Islet of Langerhans (tissue), 1 donor: ENCODE measurements around the gene DDAH1.

Source experiments
- FAIRE-seq: peaks from one replicate; lab custom pipeline; 2011; peaks lifted over from hg19 to GRCh38; lab: Jason Lieb, UNC

The DDAH1 gene

DNA sequence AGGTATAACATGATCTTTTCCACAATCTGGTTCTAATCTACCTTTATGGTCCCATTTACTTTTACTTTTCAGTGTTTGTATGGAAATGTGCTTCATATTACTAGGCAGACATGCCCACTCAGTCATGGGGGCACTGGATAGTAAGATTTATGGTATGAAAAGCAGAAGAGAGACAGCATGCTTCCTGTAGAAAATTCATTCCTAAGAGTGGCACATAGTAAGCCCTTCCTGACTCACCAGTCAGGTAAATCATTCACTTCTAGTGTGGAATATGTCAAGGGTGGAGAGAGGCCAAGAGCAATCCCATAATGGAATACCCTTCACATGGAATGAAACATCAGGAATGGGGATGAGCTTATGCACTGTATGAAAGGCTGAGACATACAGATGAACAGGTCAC lies 139.0 kb downstream of the DDAH1 start:
- no peak for FAIRE-seq

DNA sequence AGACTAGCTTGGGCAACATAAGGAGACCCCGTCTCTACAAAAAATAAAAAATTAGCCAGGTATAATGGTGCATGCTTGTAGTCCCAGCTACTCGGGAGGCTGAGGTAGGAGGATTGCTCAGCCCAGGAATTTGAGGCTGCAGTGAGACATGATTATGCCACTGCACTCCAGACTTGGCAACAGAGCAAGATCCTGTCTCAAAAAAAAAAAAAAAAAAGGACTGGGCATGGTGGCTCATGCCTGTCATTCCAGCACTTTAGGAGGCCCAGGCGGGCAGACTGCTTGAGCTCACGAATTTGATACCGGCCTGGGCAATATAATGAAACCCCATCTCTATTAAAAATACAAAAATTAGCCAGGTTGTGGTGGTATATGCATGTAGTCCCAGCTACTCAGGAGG lies 141.2 kb downstream of the DDAH1 start:
- no peak for FAIRE-seq

DNA sequence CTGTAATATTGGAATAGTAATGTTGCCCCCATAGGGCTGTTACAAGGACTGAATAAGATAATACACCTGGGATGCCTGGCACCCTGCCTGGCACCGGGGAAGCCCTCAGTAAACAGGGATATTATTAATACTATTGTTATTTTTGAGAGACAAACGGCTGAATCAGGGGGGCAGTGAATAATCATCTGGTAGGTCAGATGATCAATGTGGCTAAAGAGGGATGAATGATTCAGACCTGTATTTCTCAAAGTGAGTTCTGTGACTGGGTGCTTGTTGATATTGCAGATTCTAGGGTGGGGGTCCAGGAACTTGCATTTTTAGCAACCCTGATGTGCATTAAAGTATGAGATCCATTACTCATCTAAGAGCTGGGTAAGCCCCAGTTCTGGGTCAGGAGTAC lies 142.3 kb downstream of the DDAH1 start:
- FAIRE-seq = no peak

DNA sequence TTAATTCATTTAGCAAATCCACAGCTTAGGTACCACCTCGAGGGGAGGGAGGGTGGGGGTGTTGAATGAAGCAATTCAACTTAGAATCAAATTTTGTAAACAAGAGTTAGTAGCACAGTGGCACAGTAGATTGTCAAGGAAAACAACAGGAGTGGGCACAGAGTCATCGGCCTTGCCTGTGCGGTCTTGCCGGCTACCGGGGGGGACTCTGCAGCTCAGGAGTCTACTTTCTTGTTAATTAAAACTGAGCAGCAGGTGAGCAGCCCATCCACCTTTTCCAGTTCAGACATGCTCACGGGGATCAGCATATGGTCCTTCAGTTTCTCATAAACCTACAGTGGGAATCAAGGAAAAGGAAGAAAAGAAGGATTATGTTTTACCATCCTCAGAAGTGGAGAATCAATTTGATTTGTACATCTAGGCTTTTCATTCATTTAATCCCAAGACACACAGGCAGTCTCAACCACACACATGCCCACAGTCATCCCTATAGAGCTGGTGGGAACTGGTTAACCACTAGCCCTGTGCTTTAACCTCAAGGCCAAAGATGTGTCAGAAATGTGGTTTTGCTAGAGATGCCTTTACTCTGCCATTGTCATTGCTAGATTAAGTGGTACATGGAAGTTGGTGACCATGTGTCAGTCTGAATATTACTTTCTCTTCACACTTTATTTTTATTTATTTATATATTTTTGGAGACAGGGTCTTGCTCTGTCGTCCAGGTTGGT lies 143.6 kb downstream of the DDAH1 start:
- no peak for FAIRE-seq

DNA sequence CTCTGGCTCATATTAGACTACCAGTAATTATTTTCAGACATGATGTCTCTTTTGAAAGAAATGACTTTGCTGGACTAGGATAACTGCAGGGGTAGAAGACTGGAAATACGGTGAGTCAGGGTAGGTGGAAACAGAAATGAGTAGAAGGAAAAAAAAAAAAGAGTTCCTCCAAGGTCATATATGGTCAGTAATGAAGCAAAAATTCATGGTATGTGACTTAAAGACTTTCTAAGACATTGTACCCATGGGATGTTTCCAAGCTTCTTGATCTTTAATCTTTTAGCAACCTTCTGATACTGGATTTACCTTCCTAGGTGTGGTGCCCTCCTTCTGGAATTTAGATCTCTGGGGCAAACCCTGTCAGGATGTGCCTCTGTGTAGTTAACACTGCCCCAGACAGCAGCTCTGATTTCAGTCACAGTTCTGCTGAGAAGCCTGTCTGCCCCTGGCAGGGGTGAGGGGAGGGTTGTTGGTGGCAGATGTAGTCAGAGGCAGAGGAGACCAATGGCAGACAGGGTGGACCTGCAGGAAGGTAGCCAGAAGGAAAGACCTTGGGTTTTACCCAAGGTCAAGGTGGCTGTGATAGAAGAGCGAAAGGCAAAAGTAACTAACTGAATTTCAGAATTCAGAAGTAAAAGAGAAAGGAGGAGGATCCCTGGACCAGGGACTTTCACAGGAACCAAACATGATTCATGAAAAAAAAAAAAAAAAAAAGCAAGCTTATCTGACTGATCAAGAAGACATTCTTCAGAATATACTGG lies 144.4 kb downstream of the DDAH1 start:
- no peak for FAIRE-seq

DNA sequence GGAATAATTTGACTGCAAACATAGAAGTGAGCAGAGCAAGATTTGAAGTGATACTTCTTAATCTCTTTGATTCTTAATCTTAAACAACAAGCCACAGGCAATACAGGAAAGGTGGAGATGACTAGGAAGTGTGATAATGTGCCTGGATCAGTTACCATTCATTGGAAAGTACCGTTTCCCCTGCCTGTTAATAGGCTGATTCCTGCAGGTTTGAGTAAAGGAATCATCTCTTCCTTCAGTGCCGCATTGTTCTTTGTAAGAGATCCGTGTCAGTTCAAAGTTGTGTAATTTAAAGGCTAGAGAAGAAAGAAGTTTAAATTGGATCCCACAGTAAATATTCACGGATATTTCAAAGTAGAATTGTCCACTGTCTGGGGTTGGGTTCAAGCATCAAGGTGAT lies 145.0 kb downstream of the DDAH1 start:
- FAIRE-seq = no peak

DNA sequence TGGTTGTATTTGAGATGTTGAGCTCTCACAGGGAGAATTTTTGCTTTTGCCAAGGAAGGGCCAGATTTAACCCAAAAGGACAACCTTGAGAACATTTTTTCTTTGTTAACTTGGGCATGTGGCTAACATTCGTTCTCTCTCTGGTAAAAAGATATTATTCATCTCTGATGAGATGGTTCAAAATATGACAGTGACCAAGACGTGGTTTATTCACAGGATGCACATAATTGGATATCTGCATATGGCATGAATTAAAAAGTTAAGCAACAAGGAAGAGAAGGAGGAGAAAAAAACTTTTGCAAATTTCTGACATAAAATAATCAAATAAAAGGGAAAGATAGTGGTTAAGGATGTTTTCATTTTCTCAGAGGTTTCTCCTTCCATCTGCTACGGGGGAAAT lies 145.5 kb downstream of the DDAH1 start:
- FAIRE-seq = no peak

DNA sequence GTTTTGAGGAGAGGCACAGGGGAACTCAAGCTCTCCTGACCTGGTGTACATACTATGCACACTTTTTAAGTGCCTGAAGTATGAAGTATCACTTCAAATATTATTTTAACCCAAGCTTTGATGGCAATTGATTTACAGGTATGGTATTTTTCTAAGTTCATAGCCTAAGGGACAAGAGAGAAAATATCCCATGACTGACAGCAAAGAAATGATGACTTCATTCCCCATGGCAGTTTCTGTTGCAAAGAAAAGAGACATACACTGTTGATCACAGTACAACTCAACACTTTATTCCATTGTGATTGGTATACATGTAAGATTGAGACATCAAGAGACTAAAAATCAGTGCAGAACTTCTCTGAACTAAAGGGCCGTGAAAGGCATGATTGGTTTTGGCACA lies 146.7 kb downstream of the DDAH1 start:
- no peak for FAIRE-seq

DNA sequence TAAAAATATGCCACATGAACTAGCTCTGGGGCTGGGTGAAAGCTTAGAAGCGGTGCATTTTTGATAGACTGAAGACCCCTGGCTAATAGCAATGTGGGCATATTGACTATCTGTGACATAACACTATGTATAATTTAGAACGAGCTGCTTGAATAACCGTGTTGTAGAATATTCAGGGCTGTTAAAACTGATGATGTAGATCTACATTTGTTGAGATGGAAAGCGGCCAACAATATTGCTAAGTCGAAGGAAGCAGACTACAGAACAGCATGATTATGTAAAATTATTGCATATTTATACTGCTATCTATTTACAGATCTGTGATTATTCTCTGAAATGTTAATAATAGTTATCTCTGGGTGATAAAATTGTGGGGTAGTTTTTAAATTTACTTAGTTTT lies 147.4 kb downstream of the DDAH1 start:
- FAIRE-seq = no peak

DNA sequence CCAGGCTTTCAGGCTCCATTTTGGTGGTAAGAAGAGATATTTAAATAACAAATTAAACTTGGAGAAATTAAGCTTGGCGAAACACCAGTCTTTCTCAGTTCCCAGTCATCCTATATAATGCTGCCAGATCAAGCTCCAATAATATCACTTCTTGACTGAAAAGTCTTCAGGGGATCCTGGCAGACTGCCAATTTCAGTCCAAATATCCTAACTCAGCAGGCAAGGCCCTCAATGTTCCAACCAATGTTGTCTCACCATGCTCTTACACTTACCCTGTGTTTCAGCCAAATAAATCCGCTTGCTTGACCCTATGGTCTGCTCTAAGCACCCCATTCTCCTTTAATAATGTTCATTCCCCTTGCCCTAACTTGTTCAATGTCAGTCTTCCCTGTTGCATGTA lies 148.6 kb downstream of the DDAH1 start:
- no peak for FAIRE-seq

DNA sequence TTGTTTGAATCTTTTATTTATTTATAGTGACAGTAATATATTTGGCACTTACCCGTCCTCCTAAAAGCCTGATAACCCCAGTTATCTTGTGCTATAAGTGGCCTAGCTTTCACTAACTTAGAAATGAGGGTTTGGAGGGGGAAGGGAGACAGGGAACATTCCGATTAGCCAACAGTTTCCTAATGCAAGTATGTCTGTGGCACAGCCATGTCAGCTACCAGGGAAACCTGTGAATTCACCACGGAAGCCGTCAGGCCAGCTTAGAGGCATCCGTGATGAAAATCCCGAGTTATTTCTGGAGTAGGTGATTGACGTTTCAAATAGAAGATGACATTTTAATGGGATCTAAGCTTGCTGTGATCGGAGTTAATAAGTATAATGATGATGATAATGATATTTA lies 149.2 kb downstream of the DDAH1 start:
- FAIRE-seq = no peak

DNA sequence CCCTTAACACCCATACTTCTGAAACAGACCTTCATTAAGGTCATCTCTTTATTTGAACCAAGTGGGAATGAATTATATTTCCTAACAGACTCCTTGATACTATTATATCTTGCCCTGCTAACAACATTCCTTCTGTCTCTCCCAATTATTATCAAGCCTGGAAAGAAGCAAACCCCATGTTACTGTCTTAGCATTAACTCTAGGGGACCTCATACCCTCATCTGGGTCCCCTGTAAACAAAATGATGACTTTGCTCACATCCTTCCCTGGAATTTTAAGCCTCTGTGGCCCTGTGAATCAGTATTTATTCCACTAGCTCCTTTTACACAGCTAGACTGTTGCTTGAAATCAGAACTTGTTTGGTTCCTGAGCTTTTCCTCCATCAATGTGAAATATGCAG lies 150.2 kb downstream of the DDAH1 start:
- FAIRE-seq = no peak

DNA sequence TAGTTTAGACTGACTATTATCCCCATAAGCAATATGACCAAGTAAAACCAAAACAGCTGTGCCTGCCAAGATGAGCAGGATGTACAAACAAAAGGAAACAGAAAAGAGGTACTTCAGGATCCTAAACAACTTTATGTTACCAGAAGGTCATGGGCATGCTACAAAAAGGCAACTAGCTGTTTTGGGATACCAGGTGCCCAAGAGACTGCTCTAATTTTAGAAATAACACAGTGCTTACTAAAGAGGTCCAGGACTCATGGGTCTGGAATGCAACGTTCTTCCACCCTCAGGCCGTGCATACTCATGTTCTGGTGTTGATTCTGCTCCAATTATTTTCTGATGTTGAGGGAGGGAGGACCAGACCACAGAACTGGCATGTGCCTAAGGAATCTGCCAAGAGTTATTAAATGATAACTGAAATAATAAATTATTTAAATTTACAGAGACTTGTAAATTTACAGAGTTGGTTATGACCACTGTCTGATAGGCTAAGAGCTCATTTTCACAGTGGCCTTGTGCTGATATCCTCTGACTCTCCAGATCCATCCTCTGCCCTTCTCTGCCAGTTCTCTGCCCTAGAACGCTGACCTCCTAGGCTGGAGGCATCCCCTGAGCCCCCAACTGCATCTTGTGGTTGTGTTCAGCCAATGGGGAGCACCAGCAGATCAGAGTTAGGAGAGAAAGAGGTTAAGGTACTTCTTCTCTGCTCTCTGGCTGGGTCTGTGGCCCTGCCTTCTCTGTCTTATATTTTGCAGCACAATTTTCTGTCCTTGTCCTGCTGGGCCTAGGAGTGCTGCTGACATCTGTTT lies 150.9 kb downstream of the DDAH1 start:
- no peak for FAIRE-seq

DNA sequence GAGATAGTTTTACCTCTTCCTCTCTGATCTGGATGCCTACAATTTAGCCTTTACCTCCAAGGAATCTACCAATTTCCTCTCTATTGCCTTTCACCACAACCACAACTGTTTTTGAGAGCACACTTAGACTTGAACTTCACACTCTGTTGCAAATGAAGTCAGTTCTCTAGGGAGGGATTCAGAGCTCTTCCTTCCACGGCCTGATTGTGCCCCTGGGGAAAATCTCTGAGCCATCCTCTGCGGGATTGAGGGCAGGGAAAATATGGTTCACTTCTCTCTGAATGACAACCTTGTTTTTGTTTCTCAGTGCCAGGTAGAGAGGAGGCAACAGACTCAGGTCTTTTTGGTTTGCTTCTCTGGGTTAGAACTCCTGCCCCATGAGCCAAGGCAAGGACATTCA lies 153.1 kb downstream of the DDAH1 start:
- FAIRE-seq = no peak

DNA sequence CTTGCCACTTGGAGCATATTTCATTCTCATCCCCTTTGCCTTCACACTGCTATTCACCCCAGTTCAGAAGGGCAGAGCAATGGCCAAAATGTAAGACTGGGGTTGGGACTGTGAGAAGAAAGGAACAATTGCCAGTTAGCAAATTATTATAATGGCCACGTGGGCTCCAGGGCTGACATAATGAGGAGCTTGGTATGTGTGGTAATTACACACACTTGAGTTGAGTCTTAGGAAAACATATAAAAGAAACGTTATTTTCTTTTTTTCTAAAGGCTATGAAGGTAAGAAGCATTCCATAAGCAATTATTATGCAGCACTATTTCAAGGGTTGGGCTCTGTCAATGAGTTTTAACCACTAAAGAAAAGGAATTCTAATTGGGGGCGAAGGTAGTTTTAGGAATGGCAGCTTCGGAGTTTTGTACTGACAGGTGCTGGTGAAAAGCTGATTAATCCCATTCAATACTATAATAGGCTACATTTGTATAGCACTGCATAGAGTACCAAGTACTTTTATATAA lies 156.1 kb downstream of the DDAH1 start:
- FAIRE-seq = no peak

DNA sequence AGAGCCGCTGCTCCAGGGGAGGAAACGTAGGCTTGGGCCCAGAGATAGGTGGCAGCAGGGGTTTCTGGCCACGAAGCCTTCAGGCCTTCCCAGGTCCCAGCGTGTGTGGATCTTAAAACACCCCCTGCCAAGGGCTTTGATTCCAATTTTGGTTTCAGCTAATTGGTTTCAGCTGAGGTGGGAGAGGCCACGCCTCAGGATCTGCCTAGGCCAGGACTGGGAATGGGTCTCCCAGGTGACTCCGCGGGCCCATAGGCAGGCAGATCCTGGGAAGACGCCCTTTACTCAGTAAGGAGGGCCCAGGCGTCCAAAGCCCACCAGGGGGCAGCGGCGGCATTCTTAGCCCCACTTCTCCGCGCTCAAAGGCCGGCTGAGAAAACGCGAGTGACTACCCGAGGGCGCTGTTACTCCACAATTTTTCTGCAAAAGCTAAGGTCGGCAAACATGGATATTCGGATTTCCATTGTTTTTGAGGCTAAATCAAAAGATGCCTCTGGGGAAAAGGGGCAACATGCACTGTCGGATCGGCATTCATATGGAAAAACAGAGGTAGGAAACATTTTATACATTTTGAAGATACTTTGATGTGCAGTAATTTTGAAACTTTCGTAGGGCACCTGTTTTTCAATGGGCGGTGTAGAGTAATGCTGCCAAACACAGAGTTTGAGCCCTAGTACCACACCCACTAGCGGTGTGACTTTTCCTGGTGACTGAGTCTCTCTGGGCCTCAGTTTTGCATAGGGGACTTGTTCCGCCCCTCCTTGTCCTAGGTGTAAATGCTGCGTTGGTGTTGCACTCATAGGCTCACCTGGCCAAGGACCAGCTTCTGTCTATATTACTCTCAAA lies 156.7 kb downstream of the DDAH1 start:
- no peak for FAIRE-seq

DNA sequence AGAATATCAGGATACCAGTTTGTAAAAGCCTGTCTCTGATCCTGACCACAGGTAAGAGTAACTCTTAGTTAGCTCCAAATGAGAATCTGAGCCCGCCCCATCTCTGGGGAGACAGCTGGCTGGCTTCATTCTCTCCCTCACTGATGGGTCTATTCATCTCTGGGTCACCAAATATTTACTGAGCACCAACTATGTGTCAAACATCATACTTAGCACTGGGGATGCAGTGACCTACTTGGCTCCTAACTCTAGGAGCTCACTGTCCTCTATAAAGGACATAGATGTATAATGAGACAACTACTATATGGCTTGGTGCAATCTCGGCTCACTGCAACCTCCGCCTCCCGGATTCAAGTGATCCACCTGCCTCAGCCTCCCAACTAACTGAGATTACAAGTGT lies 158.7 kb downstream of the DDAH1 start:
- FAIRE-seq = no peak

DNA sequence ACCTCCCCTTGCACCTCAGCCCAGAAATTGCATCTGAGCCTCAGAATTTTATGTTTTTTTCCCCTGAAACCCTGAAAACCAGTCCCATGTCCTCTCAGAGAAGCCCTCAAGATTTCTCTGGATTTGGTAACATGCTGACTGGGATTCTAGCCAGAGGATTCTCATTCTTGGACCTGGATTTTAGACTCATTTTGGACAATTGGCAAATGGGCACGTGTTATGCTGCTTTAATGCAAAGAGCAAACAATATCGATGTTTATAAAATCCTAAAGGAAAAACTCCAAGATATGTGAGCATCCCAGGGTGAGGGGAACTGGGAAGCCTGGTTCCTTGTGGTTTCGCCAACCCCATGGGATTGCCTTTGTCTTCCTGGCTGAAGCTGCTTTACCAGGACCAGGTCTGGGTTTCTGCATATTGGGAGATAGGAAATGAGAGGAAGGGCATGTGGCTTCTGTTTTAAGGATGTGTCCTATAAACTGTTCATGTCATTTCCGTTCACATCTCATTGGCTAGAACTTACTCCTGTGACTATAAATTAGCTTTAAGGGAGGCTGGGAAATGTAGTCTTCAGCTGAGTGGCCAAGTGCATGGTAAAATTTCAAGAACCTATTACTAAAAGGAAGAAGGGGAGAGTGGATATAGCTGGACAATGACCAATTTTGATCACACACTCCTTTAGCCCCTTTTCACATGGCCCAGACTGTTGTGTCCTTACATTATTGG lies 161.4 kb downstream of the DDAH1 start:
- no peak for FAIRE-seq

DNA sequence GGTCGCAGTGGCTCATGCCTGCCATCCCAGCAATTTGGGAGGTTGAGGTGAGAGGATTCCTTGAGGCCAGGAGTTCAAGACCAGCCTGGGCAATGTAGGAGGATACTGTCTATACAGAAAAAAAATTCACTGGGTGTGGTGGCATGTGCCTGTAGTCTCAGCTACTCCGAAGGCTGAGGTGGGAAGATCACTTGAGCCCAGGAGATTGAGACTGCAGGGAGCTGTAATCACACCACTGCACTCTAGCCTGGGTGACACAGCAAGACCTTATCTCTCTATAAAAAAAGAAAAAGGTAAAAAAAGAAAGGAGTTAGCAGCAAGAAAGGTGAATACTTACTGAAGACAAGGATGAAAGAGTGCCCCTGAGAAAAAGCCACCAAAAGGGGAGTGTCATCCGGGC lies 164.8 kb downstream of the DDAH1 start:
- FAIRE-seq = no peak

DNA sequence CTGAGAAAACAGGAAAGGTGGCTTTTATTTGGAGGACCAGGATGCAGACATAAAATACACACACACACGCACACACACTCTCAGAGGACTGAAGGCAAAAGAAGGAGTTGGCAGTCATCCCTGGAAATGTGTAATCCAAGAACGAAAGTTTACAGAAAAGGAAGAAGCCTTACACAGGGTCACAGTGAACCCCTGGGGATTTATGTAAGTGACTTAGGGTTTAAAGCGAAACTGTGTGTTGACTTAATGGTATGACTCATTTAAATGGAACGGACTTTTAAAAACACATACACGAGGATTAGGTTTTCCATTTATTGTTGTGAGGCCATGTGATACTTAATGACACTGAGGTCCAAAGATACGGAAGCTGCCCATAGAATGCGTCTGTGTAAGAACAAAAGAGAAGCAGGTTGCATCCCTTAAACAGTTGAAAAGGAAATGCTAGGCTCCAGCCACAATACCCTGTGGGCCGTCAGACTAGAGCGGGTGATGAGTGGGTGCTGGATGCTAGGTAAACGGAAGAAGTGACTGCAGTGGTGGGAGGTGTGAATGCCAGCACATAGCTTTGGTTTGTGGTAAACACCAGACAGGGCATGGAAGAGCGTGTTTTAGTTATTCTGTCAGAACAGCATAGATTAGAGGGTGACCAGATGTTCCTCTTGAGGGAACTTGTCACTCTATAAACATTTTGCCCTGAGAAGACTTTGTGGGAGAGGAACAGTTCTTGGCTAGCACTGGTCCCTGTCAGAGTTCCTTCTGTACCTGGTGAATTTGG lies 166.9 kb downstream of the DDAH1 start:
- FAIRE-seq = no peak

DNA sequence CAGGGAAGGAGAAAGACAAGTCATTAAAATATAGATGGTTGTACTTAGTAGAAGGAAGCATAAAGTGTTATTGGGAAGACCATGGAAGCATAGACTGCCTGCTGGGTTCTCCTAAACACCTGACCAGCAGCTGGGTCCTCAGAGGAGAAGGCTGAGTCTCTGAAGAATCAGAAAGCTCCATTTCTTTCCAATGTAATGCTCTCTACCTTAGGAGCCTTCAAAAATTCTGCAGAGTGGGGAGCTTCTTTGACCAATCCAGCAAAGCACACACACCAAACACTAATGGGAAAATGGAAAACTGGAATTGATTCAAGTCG lies 167.5 kb downstream of the DDAH1 start:
- peak; percentile 90 for FAIRE-seq
